Endothelial cell of umbilical vein (primary cell): ENCODE measurements around the gene NSD1. TPM values are rescaled to one million over a fixed set of nuclear protein-coding genes. Genes with fewer than 3 reads are reported as not detected.

Experiments used
- BruUV-seq: library from RNA; stranded (reverse); fragments of 400-500 nt; replicated peaks from 2 replicates; lab custom pipeline; 2021; lab: Mats Ljungman, UMichigan
- CTCF ChIA-PET: fragments of 300-600, 350-600 bp; sonication (Branson Sonifier 250); formaldehyde crosslinking; loops from one replicate; lab custom pipeline; 2021; ENCODE audit warnings: antibody characterized with exemption, inconsistent platforms; lab: Charles Lee
- POLR2A ChIA-PET: fragments of 300-600, 350-600 bp; sonication (Branson Sonifier 250); formaldehyde crosslinking; loops from one replicate; lab custom pipeline; 2021; ENCODE audit warnings: antibody characterized with exemption, inconsistent platforms; lab: Charles Lee
- DNase-seq: peaks from one replicate; pipeline ENCODE4 v3.0.0-alpha.2; 2011; ENCODE audit warnings: low read depth, low spot score
- FAIRE-seq: peaks from 2 replicates; lab custom pipeline; 2011; peaks lifted over from hg19 to GRCh38; lab: Jason Lieb, UNC
- H2AFZ ChIP-seq: 2 replicates; pipeline ENCODE4 v1.6.0; 2012; ENCODE audit warnings: low read depth, low read length, control low read depth, inconsistent platforms
- H3K27ac ChIP-seq: 2 replicates; pipeline ENCODE4 v1.5.1; 2011; ENCODE audit warnings: low read depth, mild to moderate bottlenecking, control low read depth, low read length, moderate library complexity; ENCODE audit not compliant: insufficient read depth
- H3K27me3 ChIP-seq, 2 experiments: 2 replicates each; pipeline versions ENCODE4 v1.6.0 to v1.6.1; 2011; ENCODE audit warnings: low read length in 2 of 2, mixed read lengths in 1 of 2; ENCODE audit not compliant: control insufficient read depth in 2 of 2, insufficient read depth in 2 of 2
- H3K36me3 ChIP-seq, 2 experiments: 2 replicates in 1 of 2; 3 replicates in 1 of 2; pipeline ENCODE4 v1.5.1; 2011; ENCODE audit warnings: low read length in 2 of 2, mild to moderate bottlenecking in 1 of 2, moderate library complexity in 1 of 2; ENCODE audit not compliant: control insufficient read depth in 2 of 2, insufficient read depth in 2 of 2; ENCODE audit errors: extremely low read depth in 1 of 2
- H3K4me1 ChIP-seq: 3 replicates; pipeline ENCODE4 v1.5.1; 2011; ENCODE audit warnings: mild to moderate bottlenecking, low read length; ENCODE audit not compliant: control insufficient read depth, insufficient read depth; ENCODE audit errors: extremely low read depth
- H3K4me2 ChIP-seq: 2 replicates; pipeline ENCODE4 v1.6.1; 2011; ENCODE audit warnings: low read length, control low read depth, mixed read lengths; ENCODE audit not compliant: insufficient read depth
- H3K4me3 ChIP-seq, 3 experiments: fragments of 200-600 bp in 1 of 3; sonication (generic), shearing (Covaris generic) in 1 of 3; replicated peaks in 1 of 3; 2 replicates each; pipeline ENCODE4 v1.5.1; 2011 to 2016; ENCODE audit warnings: control low read depth in 3 of 3, low read length in 3 of 3, mild to moderate bottlenecking in 2 of 3, inconsistent platforms in 1 of 3, low read depth in 1 of 3, moderate library complexity in 1 of 3; ENCODE audit not compliant: insufficient read depth in 1 of 3
- H3K79me2 ChIP-seq: 2 replicates; pipeline ENCODE4 v1.6.0; 2012; ENCODE audit warnings: low read length, inconsistent platforms; ENCODE audit not compliant: control insufficient read depth, insufficient read depth
- H3K9ac ChIP-seq: replicated peaks from 2 replicates; pipeline ENCODE3; 2011; ENCODE audit warnings: low read length, control low read depth; ENCODE audit not compliant: insufficient read depth; ENCODE audit errors: extremely low read depth
- H3K9me1 ChIP-seq: replicated peaks from 3 replicates; pipeline ENCODE4 v1.6.0; 2011; ENCODE audit warnings: mild to moderate bottlenecking, low read length; ENCODE audit not compliant: control insufficient read depth, insufficient read depth; ENCODE audit errors: extremely low read depth
- H3K9me3 ChIP-seq: replicated peaks from 2 replicates; pipeline ENCODE4 v1.5.1; 2012; ENCODE audit warnings: low read length, inconsistent platforms; ENCODE audit not compliant: control insufficient read depth, insufficient read depth
- H4K20me1 ChIP-seq: replicated peaks from 2 replicates; pipeline ENCODE3; 2011; ENCODE audit warnings: mild to moderate bottlenecking, low read length; ENCODE audit not compliant: control insufficient read depth, insufficient read depth; ENCODE audit errors: extremely low read depth
- CTCF ChIP-seq, 2 donors: IDR thresholded peaks; 1 replicate in 1 of 2; 2 replicates in 1 of 2; pipeline ENCODE4 v1.5.1; 2011; ENCODE audit warnings: low read length in 2 of 2, mild to moderate bottlenecking in 2 of 2, moderate library complexity in 2 of 2, control low read depth in 1 of 2, inconsistent platforms in 1 of 2, low read depth in 1 of 2; ENCODE audit not compliant: insufficient read depth in 1 of 2; ENCODE audit errors: extremely low read depth in 1 of 2
- EZH2 ChIP-seq: IDR thresholded peaks from 2 replicates; pipeline ENCODE4 v1.6.1; 2012; ENCODE audit warnings: borderline replicate concordance, low read depth, mild to moderate bottlenecking, moderate library complexity, low read length, inconsistent platforms; ENCODE audit not compliant: severe bottlenecking
- FOS ChIP-seq: IDR thresholded peaks from 2 replicates; pipeline ENCODE4 v1.6.1; 2011; ENCODE audit warnings: mild to moderate bottlenecking, low read length, moderate library complexity, borderline replicate concordance; ENCODE audit not compliant: insufficient read depth
- GATA2 ChIP-seq: IDR thresholded peaks from 2 replicates; pipeline ENCODE4 v1.7.0; 2011; ENCODE audit warnings: low read depth, mild to moderate bottlenecking, moderate library complexity, mixed read lengths, low read length; ENCODE audit not compliant: insufficient read length, insufficient read depth
- JUN ChIP-seq: IDR thresholded peaks from 2 replicates; pipeline ENCODE4 v1.6.1; 2011; ENCODE audit warnings: borderline replicate concordance, low read depth; ENCODE audit not compliant: insufficient read length, insufficient read depth
- MAX ChIP-seq: IDR thresholded peaks from 2 replicates; pipeline ENCODE4 v1.6.1; 2011; ENCODE audit not compliant: insufficient read depth, insufficient read length
- MYC ChIP-seq: IDR thresholded peaks from one replicate; pipeline ENCODE4 v1.6.1; 2011; ENCODE audit warnings: mild to moderate bottlenecking, low read depth, low read length
- POLR2A ChIP-seq: IDR thresholded peaks from 2 replicates; pipeline ENCODE4 v1.6.1; 2012; ENCODE audit warnings: low read depth, mild to moderate bottlenecking, control low read depth, low read length
- POLR2AphosphoS5 ChIP-seq: IDR thresholded peaks from 2 replicates; pipeline ENCODE4 v1.6.1; 2012; ENCODE audit warnings: low read depth, mild to moderate bottlenecking, control low read depth, low read length, moderate library complexity; ENCODE audit not compliant: insufficient read depth
- dilution Hi-C: fragments of 300-500 bp; cut with MboI; formaldehyde crosslinking; loops from one replicate; pipeline ENCODE4 v1.15.0; 2019; ENCODE audit warnings: low sequenced_read_pairs; ENCODE audit not compliant: extremely low pct_ligation_motif_present
- intact Hi-C: fragments of 100-400 bp; cut with micrococcal nuclease; formaldehyde crosslinking; loops from one replicate; pipeline ENCODE4 v1.10.0; 2022
- polyA plus RNA-seq, 4 experiments: library from polyadenylated mRNA; depleted of rRNA in 3 of 4; stranded (reverse) in 3 of 4; unstranded in 1 of 4; fragments of >200 nt; gene quantifications; 2 replicates each; pipeline versions ENCODE4 v1.2.1 to v1.2.3, GENCODE V29; 2011 to 2012; ENCODE audit warnings: missing spikeins in 1 of 4
- total RNA-seq: library from RNA; stranded (reverse); gene quantifications from 2 replicates; pipeline ENCODE4 v1.2.3, GENCODE V29; 2021

NSD1 gene
- total and polyA plus RNA-seq, 2 donors (not counting 3 experiments of a cell fraction or from before 2014, with no cell fraction given), result 14.4 to 90.4 TPM

- Histone ChIP-seq H3K79me2 (no peaks in the 10 kb centered on the region), H3K4me2 (no peak overlapping the region), H2AFZ (no peak overlapping the region), H3K36me3 (no peaks in the 10 kb centered on the region), H3K27ac (no peak overlapping the region), H3K9me3 (no peaks in the 10 kb centered on the region), H3K4me1 (peaks cover 42% of the 10 kb centered on the region), H3K9me1 (no peaks in the 10 kb centered on the region), H3K27me3 (no peaks in the 10 kb centered on the region), H4K20me1 (no peaks in the 10 kb centered on the region), H3K4me3 (no peak overlapping the region), H3K9ac (no peak overlapping the region)
- no peak for TF ChIP-seq MAX
- no peak for TF ChIP-seq GATA2
- TF ChIP-seq POLR2AphosphoS5, result no peak
- no peak for TF ChIP-seq FOS
- no peak for TF ChIP-seq POLR2A
- TF ChIP-seq MYC, result no peak
- TF ChIP-seq EZH2, result no peak
- no peak for TF ChIP-seq JUN
- no peak for TF ChIP-seq CTCF (IDR thresholded peaks at IDR 0.05; ENCODE audit: extremely low read depth in 1 of 2, insufficient read depth in 1 of 2, low read depth in 1 of 2, low read length in 2 of 2)
- dilution Hi-C loops, result no loop called here
- DNase-seq (no peak), FAIRE-seq (no peak)
- intact Hi-C loops, result no loop called here
- ChIA-PET CTCF (interaction anchor here (1.0 to 2.1 kb wide), 3 partner anchors 9 to 23 kb away, joined by 4 to 5 read pairs (median 5); partner anchors contain the start of gene FGFR4), POLR2A (no interaction called here)
- no TSS peak for BruUV-seq
These were observed 38.4 kb upstream of the NSD1 start for GRCh38 chr5:177095088-177095669.
